Regular cardiac myocyte (primary cell): ENCODE data around the gene FGF23. TPM values are rescaled to one million over a fixed set of nuclear protein-coding genes. Genes with fewer than 3 reads are reported as not detected.

ENCODE experiments used
- total RNA-seq: library from RNA; depleted of rRNA; stranded (reverse); fragments of >200 nt; gene quantifications from 2 replicates; pipeline ENCODE4 v1.2.3, GENCODE V29; 2014

Gene FGF23
- under 0.01 TPM in 1 of 2 replicates, not detected in the other for total RNA-seq

DNA sequence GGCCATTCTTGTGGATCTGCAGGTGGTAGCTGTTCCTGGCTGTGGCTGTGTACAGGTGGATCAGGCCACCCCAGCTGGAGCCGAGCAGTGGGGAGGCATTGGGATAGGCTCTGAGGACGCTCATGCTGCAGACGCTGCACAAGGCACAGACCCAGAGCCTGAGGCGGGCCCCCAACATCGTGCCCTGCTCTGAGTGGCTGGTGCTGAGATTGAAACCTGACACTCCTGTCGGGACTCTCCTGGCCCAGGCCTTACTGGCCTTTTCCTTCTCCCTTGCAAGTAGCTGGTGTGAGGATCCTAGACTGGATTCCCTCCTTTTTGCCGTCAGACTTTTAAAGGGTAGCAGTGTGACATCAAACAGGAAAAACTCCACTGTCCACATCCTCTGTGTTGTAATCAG is at the start of gene FGF23:
Gene FGF23 (minus strand): TSS at position 308 of the 400 bp plus-strand sequence. CDS start 130 bp downstream, at position 178.

DNA sequence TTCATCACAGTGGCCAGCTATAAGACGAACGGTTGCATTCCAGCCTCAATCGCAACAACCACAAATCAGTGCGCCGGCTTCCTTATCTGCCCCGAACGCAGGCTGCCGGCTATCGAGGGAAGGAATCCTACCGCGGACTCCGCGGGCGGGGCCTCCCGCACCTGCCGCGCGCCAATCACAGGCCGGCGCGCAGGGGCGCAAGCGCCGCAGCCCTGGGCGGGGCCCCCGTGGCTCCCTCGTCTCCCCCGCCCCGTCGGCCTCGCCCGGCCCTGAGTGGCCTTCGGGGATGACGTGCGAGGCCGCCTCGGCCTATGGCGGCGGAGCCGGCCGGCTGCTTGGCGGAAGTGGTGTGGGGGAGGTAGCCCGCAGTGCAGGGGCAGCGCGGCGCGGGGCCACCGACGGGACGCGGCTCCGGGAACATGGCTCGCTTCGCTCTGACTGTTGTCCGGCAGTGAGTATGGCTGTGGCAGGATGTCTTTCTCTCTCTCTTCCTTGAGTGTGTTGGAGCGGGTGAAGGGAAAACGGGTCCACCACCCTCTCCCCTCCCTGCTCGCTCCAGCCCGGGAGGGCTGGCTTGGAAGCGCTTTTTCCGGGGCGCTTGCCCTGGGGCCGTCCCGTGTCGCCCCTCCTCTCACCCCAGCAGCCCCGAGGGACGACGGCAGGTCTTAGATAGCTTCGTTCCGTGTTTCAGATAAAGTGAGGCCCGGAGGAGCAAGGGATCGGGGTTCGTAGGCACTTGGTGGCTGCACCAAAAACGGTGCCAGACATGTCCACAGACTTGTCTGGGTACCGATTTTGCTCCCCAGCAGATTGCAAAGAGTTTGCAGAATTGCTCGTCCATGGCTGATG is 58.4 kb downstream of the FGF23 start, which contains the start of gene TIGAR:
Gene TIGAR (plus strand): TSS at position 361 of the 849 bp plus-strand sequence. CDS start 59 bp downstream, at position 420.

Other genes starting within 250 kb of the FGF23 start
- gene CCND2, start 106.0 kb downstream of the FGF23 start, total RNA-seq: 12.8 and 73.9 TPM in 2 replicates
- 12.4 and 18.6 TPM in 2 replicates for gene TIGAR, start 58.5 kb downstream of the FGF23 start, total RNA-seq
- gene FGF6, start 66.1 kb upstream of the FGF23 start, total RNA-seq: not detected in 2 replicates
- gene RAD51AP1, start 159.2 kb upstream of the FGF23 start, total RNA-seq: 7.3 and 27.4 TPM in 2 replicates
- gene DYRK4, start 182.5 kb upstream of the FGF23 start, total RNA-seq: 28.6 and 37.8 TPM in 2 replicates